HG03196 (cell line): ENCODE measurements around the gene EYA3.

ENCODE experiments used
- ATAC-seq: cut with Tn5 transposase; IDR thresholded peaks from one replicate; pipeline ENCODE4 v1.9.1; 2021; ENCODE audit not compliant: unreplicated experiment

Gene EYA3

DNA sequence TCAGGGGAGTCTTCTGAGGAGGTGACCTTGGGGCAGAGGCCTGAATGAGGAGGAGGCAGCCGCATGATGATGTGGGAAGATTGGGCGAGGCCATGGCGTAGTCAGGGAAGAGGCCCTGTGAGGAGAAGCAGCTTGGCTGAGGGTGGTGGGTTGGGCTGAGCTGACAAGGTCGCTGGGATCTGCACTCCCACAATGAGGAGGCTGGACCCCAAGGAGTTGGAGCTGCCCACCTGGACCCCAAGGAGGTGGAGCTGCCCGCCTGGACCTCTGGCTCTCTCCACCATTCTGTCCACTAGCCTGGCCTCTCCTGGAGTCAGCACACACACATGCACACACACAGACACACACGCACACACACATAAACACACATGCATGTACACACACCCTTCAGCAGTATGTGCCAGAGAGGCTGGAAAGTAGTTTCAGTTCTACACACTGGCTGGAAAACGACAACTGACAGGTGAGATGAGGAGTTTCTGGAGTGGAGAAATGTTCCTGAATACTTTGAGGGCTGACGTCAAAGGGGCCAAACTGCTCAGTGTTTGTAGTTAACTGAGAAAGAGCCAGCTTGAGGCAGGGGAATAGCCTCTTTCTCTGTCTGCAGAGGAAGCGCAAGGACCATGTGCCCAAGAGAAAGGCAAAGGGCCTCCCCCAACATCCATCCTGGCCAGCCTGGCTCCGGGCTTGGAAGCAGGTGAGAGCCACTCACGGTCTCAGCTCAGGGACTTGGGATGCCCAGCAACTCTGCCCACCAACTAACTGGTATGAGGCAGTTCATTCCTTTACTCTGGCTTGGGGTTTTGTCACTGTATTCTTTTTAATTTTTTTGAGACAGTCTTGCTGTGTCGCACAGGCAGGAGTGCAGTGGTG lies 146.5 kb downstream of the EYA3 start:
- ATAC-seq = no peak

DNA sequence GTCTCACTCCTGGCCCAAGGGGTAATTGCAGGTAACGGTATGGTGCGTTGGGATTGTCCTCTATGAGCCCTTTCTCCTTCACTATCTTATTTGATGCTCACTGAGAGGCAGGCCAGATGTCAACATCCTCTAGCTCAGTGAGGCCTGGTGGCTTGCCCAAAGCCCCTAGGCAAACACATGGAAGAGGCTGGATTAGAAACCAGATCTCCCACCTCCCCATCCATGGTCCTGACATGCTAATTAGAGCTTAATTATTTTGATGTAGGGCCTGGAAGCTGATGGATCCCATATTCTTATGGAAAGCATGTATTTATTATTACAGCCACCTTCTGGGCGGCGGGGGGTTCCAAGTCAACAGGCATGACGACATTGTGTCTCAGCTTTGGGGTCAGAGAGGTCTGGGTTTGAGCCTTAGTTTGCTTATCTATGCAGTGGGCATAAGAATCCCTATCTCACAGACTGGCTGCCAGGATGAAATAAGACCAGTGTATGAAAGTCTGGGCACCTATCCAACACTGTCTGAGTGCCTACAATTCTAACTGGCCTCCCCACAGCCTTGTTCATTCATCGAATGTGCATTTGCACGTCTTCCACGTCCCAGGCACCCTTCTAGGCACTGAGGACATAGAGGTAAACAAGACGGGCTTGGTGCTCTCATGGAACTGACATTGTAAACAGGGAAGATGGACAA lies 147.4 kb downstream of the EYA3 start:
- no peak for ATAC-seq

DNA sequence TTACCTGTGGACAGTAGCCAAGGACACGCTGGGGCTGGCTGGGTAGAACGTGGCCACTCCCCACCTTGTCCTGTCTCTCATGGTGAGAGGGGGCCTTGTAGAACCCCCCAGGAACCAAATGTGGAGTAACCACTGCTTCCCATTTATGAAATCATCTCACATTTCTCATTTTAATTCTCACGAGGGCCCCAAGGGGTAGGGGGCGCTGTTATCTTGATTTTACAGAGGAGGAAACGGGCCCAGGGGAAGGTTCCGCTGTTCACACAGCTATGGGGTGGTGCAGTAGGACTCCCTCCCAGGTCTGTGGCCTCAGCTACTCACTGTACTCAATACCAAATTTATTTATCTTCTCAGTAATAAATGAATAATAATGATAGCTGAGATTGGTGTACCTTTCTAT lies 148.1 kb downstream of the EYA3 start:
- no peak for ATAC-seq

DNA sequence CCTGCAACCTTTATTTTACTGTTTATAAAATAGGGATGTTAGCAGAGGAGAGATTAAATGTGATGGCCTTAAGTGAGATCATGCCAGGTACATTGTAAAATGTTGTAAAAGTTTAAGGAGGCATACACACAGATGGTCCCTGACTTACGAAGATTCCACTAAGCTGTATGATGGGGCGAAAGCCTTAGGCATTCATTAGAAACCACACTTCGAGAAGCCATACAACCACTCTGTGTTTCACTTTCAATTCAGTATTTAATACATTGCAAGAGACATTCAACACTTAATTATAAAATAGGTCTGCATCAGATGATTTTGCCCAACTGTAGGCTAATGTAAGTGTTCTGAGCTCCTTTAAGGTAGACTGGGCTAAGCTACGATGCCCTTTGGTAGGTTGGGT lies 149.9 kb downstream of the EYA3 start:
- no peak for ATAC-seq

DNA sequence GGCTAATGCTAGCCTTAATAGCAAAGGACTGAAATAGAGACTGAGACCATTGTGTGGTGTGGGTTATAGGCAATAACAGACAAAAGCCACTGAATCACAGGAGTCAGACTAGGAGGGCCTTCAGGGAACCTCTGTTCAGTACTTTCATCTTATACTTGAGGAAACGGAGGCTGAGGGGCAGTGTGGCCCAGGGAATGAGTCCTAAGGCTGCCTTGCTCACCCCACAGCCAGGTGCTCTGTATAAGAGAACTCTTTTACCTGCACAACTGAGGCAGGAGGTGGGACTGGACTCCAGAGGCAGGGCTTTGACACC lies 150.9 kb downstream of the EYA3 start:
- no peak for ATAC-seq

DNA sequence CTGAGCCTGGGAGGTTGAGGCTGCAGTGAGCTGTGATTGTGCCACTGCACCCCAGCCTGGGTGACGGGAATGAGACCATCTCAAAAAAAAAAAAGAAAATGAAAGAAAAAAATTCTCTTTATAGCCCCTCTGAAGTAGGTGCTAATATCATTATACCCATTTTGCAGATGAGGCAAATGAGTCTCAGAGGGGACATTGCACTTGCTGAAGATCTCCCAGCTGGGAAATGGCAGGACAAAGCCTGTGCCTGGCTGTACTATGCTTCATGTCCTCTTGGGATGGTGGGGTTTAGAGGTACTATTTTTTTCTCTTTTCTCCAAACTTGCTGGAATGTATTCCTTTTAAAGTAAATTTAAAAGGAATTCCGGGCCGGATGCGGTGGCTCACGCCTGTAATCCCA lies 152.0 kb downstream of the EYA3 start:
- no peak for ATAC-seq

DNA sequence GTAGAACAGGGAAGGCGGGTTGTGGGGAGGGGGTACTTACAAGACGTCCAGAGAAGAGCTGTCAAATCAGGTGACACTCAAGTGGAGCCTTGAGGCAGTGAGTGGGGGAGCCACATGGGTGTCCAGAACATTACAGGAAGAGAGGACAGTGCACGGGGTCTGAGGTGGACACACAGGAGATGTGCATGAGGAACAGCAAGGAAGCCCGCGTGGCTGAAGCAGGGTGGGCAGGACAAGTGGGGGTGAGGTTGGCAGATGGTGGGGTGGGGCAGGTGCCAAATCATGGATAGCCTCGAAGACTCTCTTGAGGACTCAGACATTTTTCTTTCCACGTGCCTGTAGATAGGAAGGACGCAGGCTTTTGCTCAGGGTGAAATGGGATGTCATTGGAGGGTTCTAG lies 152.7 kb downstream of the EYA3 start:
- no peak for ATAC-seq

DNA sequence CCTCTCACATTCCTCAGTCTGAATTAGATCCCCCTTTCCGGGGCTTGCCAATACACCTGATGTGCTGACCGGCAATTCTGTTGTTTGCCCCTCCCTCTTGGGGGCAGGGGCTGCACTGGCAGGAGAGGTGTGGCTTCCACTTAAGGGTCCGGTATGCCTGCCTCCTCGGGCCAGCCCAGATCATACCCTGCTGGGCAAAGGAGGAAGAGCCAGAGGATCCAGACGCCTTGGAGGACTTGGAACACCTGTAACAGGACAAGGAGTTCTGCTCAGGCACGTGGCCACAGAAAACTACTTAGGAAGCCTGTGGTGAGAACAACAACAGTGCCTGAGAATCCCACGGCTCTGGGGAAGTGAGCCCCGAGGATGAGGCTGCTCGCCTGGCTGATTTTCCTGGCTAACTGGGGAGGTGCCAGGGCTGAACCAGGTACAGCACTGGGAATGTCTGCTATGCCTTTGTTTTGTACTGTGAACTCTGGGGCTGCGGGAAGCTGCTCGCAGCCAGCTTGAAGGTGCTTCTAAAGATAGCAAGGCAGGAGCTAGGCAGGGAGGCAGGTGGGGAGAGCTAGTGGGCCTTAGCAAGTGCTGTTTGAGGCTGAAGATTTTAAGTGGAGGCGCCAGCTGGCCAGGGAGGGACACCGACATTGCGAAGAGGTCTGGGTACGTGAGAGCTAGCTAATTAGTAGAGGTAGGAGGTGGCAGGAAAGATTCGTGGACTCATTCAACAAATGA lies 153.4 kb downstream of the EYA3 start, which contains the start of gene SMPDL3B:
Gene SMPDL3B (plus strand): TSS at position 183 of the 732 bp plus-strand sequence. CDS start 184 bp downstream, at position 367.
- no peak for ATAC-seq

DNA sequence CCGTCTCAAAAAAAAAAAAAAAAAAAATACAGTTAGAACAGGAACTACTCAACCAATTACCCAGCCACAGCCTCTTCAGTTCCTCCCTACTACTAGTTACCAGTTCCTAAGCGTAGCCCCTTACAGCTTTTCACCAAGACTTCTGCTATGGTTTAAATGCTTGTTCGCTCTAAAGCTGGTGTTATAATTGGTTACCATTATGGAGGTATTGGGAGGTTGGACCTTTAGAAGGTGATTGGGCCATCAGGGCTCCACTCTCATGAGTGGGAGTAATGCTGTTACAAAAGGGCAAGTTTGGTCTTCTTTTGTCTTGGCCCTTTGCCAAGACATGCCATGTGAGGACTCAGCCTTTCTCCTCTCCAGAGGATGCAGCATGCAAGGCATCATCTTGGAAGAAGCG lies 156.7 kb downstream of the EYA3 start:
- ATAC-seq = no peak

DNA sequence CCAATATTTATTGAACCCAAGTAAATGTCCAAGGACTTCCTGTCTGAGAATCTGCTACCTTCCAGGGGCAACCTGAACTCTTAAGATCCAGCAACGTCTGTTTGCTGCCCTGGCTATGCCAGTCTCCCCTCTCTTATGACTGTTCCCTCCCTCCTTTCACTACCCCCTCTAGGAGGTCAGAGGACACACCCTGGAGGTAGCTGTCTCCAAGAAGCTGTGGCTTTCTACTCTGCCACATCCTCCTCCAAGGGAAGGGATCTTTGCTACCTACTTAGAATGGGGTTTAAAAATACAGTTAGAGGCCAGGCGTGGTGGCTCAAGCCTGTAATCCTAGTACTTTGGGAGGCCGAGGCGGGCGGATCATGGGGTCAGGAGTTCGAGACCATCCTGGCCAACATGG lies 157.2 kb downstream of the EYA3 start:
- no peak for ATAC-seq

DNA sequence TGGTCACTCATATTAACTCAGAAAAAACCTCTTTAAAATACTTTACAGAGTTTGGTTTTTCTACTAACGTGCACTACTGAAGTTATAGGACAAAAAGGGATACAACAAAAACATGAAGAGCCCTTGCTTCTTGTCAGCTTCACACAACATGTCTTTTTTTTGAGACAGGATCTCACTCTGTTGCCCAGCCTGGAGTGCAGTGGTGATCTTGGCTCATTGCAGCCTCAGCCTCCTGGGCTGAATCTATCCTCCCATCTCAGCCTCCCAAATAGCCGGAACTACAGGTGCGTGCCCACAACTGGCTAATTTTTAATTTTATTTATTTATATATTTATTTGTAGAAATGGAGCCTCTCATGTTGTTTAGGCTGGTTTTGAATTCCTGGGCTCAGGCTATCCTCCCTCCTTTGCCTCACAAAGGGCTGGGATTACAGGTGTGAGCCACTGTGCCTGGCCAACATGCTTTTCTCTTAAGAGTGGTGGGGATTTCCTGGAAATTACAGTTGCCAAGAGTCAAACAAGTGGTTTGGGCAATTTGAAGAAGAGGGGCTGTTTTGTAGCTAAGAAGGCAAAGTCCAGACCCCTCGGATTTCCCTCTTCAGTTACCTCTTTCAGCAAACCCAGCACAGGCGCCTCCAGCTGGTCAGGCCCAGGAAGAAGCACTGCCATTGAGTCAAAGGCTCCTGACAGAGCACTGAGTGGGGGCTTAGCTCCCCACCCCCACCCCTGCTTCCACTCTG lies 160.0 kb downstream of the EYA3 start:
- ATAC-seq = no peak

DNA sequence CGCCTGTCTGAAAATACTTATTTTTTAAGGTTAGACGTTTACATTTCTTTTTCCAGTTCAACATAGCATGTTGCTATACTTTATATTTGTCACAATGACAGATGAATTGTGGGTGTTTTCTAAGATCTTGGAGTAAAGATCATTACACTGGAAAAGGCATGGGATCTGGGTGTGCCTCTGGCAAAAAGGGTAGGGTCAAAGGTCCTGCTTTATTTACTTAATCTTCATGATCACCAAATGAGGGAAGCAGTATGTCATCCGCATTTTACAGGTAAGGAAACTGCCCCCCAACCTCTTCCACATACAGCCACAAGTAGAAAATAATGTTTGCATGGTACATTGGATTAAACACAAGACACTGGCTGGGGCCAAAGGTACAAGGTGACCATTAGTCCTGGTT lies 166.1 kb downstream of the EYA3 start:
- ATAC-seq = no peak
